Neural crest cell (in vitro differentiated cells): Measurements from ENCODE around the gene KRTAP10-11. TPM values are rescaled to one million over a fixed set of nuclear protein-coding genes. Genes with fewer than 3 reads are reported as not detected.

ENCODE experiments used
- DNase-seq: peaks from one replicate; pipeline ENCODE4 v3.0.0; 2021; ENCODE audit warnings: low read depth, mixed read lengths, low spot score
- H3K27ac Mint-ChIP-seq: one replicate; pipeline ENCODE4 v1.8.0; 2021; ENCODE audit warnings: mild to moderate bottlenecking, mixed read lengths; ENCODE audit not compliant: unreplicated experiment
- H3K27me3 Mint-ChIP-seq: 2 replicates; pipeline ENCODE4 v1.8.0; 2021; ENCODE audit warnings: low read depth, mild to moderate bottlenecking, mixed read lengths
- H3K36me3 Mint-ChIP-seq: 2 replicates; pipeline ENCODE4 v1.8.0; 2021; ENCODE audit warnings: low read depth, mild to moderate bottlenecking, mixed read lengths
- H3K4me1 Mint-ChIP-seq: 2 replicates; pipeline ENCODE4 v1.8.0; 2021; ENCODE audit warnings: mixed read lengths
- H3K4me3 Mint-ChIP-seq: one replicate; pipeline ENCODE4 v1.8.0; 2021; ENCODE audit warnings: mild to moderate bottlenecking, mixed read lengths
- H3K9me3 Mint-ChIP-seq: 2 replicates; pipeline ENCODE4 v1.8.0; 2021; ENCODE audit warnings: mixed read lengths
- CTCF ChIP-seq: fragments of 200-600 bp; sonication (generic); conservative IDR thresholded peaks from 2 replicates; pipeline ENCODE4 v1.5.0; 2021; ENCODE audit warnings: antibody characterized with exemption, mild to moderate bottlenecking
- total RNA-seq: library from RNA; stranded (reverse); gene quantifications from 2 replicates; pipeline ENCODE4 v1.2.1, GENCODE V29; 2021

The KRTAP10-11 gene
- total RNA-seq, 1 donor from 2014 or later = not detected

- Mint-ChIP-seq H3K9me3 (peaks cover 15% of the 10 kb centered on the region), H3K27me3 (peaks cover 12% of the 10 kb centered on the region), H3K4me1 (no peaks in the 10 kb centered on the region), H3K4me3 (no peak overlapping the region), H3K27ac (no peak overlapping the region), H3K36me3 (peaks cover 12% of the 10 kb centered on the region)
- no peak for TF ChIP-seq CTCF
- DNase-seq = no peak
Measured at GRCh38 chr21:44611551-44611950, 34.7 kb upstream of the KRTAP10-11 start.

GRCh38 chr21:44612029-44612486, 34.2 kb upstream of the KRTAP10-11 start, which contains the start of gene KRTAP10-8:
Gene KRTAP10-8 (plus strand): TSS chr21:44612079. CDS start chr21:44612101, 22 bp downstream.
- no peak for TF ChIP-seq CTCF
- peaks cover 12% of the 10 kb centered on the region for H3K36me3 Mint-ChIP-seq
- peaks cover 10% of the 10 kb centered on the region for H3K27me3 Mint-ChIP-seq
- no peaks in the 10 kb centered on the region for H3K4me1 Mint-ChIP-seq
- no peak within 1 kb of the TSS for H3K27ac Mint-ChIP-seq
- no peak within 1 kb of the TSS for H3K4me3 Mint-ChIP-seq
- DNase-seq = no peak
- peaks cover 14% of the 10 kb centered on the region for H3K9me3 Mint-ChIP-seq

- H3K27me3 Mint-ChIP-seq = peaks cover 3% of the 10 kb centered on the region
Measured at GRCh38 chr21:44612669-44613229, 33.5 kb upstream of the KRTAP10-11 start.

GRCh38 chr21:44613386-44614155, 32.6 kb upstream of the KRTAP10-11 start:
- no peak for DNase-seq
- peaks cover 12% of the 10 kb centered on the region for H3K36me3 Mint-ChIP-seq
- no peak for TF ChIP-seq CTCF
- H3K27ac Mint-ChIP-seq = no peak overlapping the region
- H3K9me3 Mint-ChIP-seq = peaks cover 14% of the 10 kb centered on the region
- H3K4me3 Mint-ChIP-seq = no peak overlapping the region
- no peaks in the 10 kb centered on the region for H3K27me3 Mint-ChIP-seq
- no peaks in the 10 kb centered on the region for H3K4me1 Mint-ChIP-seq

More at GRCh38 chr21:44612669-44613229, 33.5 kb upstream of the KRTAP10-11 start:
- no peak for TF ChIP-seq CTCF
- no peak overlapping the region for H3K27ac Mint-ChIP-seq
- no peak for DNase-seq
- peaks cover 12% of the 10 kb centered on the region for H3K36me3 Mint-ChIP-seq
- peaks cover 14% of the 10 kb centered on the region for H3K9me3 Mint-ChIP-seq
- no peak overlapping the region for H3K4me3 Mint-ChIP-seq
- no peaks in the 10 kb centered on the region for H3K4me1 Mint-ChIP-seq

- no peak for DNase-seq
- H3K4me1 Mint-ChIP-seq = no peaks in the 10 kb centered on the region
- H3K4me3 Mint-ChIP-seq = no peak overlapping the region
- H3K9me3 Mint-ChIP-seq = peaks cover 10% of the 10 kb centered on the region
- peaks cover 12% of the 10 kb centered on the region for H3K36me3 Mint-ChIP-seq
- H3K27ac Mint-ChIP-seq = no peak overlapping the region
- no peaks in the 10 kb centered on the region for H3K27me3 Mint-ChIP-seq
- TF ChIP-seq CTCF = no peak
Measured at GRCh38 chr21:44614161-44614631, 32.0 kb upstream of the KRTAP10-11 start.
